NB4 (cell line): ENCODE data around the gene KCNG2.

ENCODE experiments used
- CTCF ChIP-seq: IDR thresholded peaks from one replicate; pipeline ENCODE4 v1.5.1; 2012; ENCODE audit warnings: low read depth, low read length
- MAX ChIP-seq: IDR thresholded peaks from 2 replicates; pipeline ENCODE4 v1.6.1; 2011; ENCODE audit warnings: low read depth, low read length
- POLR2A ChIP-seq: IDR thresholded peaks from 2 replicates; pipeline ENCODE4 v1.6.1; 2011; ENCODE audit warnings: mild to moderate bottlenecking; ENCODE audit not compliant: insufficient read length; ENCODE audit errors: extremely low read depth

- TF ChIP-seq CTCF, result no peak
- no peak for TF ChIP-seq POLR2A
- no peak for TF ChIP-seq MAX
These were observed 49.2 kb upstream of the KCNG2 start for GRCh38 chr18:79748321-79749180.
